Measurements from ENCODE around the gene SFXN2.

- TF ChIP-seq CTCF (conservative IDR thresholded peaks at IDR 0.05; ENCODE audit: low read length) (no peak), EZH2phosphoT487 (IDR thresholded peaks at IDR 0.05; ENCODE audit: borderline replicate concordance, low read depth, low read length) (no peak)
Observed at GRCh38 chr10:102781090-102781920, 66.9 kb downstream of the SFXN2 start.
